Mesothelial cell of epicardium (in vitro differentiated cells): Measurements from ENCODE around the gene SPAAR. TPM values are rescaled to one million over a fixed set of nuclear protein-coding genes. Genes with fewer than 3 reads are reported as not detected.

Source experiments
- DNase-seq, 2 experiments: peaks; one replicate each; pipeline ENCODE4 v3.0.0; 2021; ENCODE audit warnings: low spot score in 2 of 2; ENCODE audit not compliant: unreplicated experiment in 2 of 2
- H3K27ac Mint-ChIP-seq: 2 replicates; pipeline ENCODE4 v1.8.0; 2021; ENCODE audit warnings: mixed read lengths
- H3K27me3 Mint-ChIP-seq: 2 replicates; pipeline ENCODE4 v1.8.0; 2021; ENCODE audit warnings: low read depth, mixed read lengths
- H3K36me3 Mint-ChIP-seq: 2 replicates; pipeline ENCODE4 v1.8.0; 2021; ENCODE audit warnings: mixed read lengths
- H3K4me1 Mint-ChIP-seq: 2 replicates; pipeline ENCODE4 v1.8.0; 2021; ENCODE audit warnings: mixed read lengths
- H3K4me3 Mint-ChIP-seq: 2 replicates; pipeline ENCODE4 v1.8.0; 2021; ENCODE audit warnings: mild to moderate bottlenecking, moderate library complexity, mixed read lengths
- H3K9me3 Mint-ChIP-seq: 2 replicates; pipeline ENCODE4 v1.8.0; 2021; ENCODE audit warnings: mixed read lengths
- CTCF ChIP-seq: fragments of 200-600 bp; sonication (generic); IDR thresholded peaks from one replicate; pipeline ENCODE4 v1.5.0; 2021; ENCODE audit warnings: antibody characterized with exemption; ENCODE audit not compliant: unreplicated experiment
- total RNA-seq: library from RNA; stranded (reverse); gene quantifications from 3 replicates; pipeline ENCODE4 v1.2.1, GENCODE V29; 2021

The SPAAR gene
- total RNA-seq, 1 donor from 2014 or later, result 0.47 TPM

- no peak overlapping the region for H3K4me3 Mint-ChIP-seq
- H3K27ac Mint-ChIP-seq, result no peak overlapping the region
- TF ChIP-seq CTCF, result no peak
- peaks cover 19% of the 10 kb centered on the region for H3K27me3 Mint-ChIP-seq
- H3K4me1 Mint-ChIP-seq, result peaks cover 6% of the 10 kb centered on the region
- DNase-seq, result no peak
- H3K36me3 Mint-ChIP-seq, result no peaks in the 10 kb centered on the region
- H3K9me3 Mint-ChIP-seq, result peaks cover 6% of the 10 kb centered on the region
These were observed 26.6 kb downstream of the SPAAR start for GRCh38 chr9:35935755-35936509.

GRCh38 chr9:35937227-35937626 is 27.9 kb downstream of the SPAAR start:
- Mint-ChIP-seq H3K27ac (no peak overlapping the region), H3K4me3 (no peak overlapping the region), H3K27me3 (peaks cover 24% of the 10 kb centered on the region), H3K36me3 (no peaks in the 10 kb centered on the region), H3K4me1 (peaks cover 6% of the 10 kb centered on the region), H3K9me3 (peaks cover 6% of the 10 kb centered on the region)
- no peak for TF ChIP-seq CTCF
- DNase-seq, result no peak

GRCh38 chr9:35938474-35939356 is 29.4 kb downstream of the SPAAR start:
- peaks cover 6% of the 10 kb centered on the region for H3K9me3 Mint-ChIP-seq
- H3K36me3 Mint-ChIP-seq, result no peaks in the 10 kb centered on the region
- H3K27me3 Mint-ChIP-seq, result peaks cover 31% of the 10 kb centered on the region
- no peak overlapping the region for H3K4me3 Mint-ChIP-seq
- no peak for DNase-seq
- H3K4me1 Mint-ChIP-seq, result peaks cover 6% of the 10 kb centered on the region
- H3K27ac Mint-ChIP-seq, result no peak overlapping the region
- no peak for TF ChIP-seq CTCF

- H3K9me3 Mint-ChIP-seq, result peaks cover 6% of the 10 kb centered on the region
- peaks cover 6% of the 10 kb centered on the region for H3K4me1 Mint-ChIP-seq
- H3K36me3 Mint-ChIP-seq, result no peaks in the 10 kb centered on the region
- no peak overlapping the region for H3K4me3 Mint-ChIP-seq
- H3K27ac Mint-ChIP-seq, result no peak overlapping the region
- peaks cover 38% of the 10 kb centered on the region for H3K27me3 Mint-ChIP-seq
- no peak for DNase-seq
- no peak for TF ChIP-seq CTCF
These were observed 30.5 kb downstream of the SPAAR start for GRCh38 chr9:35939679-35940250.

GRCh38 chr9:35940458-35941407 is 31.4 kb downstream of the SPAAR start:
- H3K9me3 Mint-ChIP-seq, result peaks cover 6% of the 10 kb centered on the region
- TF ChIP-seq CTCF, result no peak
- no peak overlapping the region for H3K4me3 Mint-ChIP-seq
- H3K27me3 Mint-ChIP-seq, result peaks cover 40% of the 10 kb centered on the region
- DNase-seq, result no peak
- no peaks in the 10 kb centered on the region for H3K36me3 Mint-ChIP-seq
- H3K27ac Mint-ChIP-seq, result no peak overlapping the region
- peaks cover 12% of the 10 kb centered on the region for H3K4me1 Mint-ChIP-seq
